Activated T-cell treated with anti-CD3 and anti-CD28 coated beads, Interleukin-2, amount 50 U/mL, for 4 hours (primary cell): Measurements from ENCODE around the gene ECHDC1. TPM values are rescaled to one million over a fixed set of nuclear protein-coding genes. Genes with fewer than 3 reads are reported as not detected.

Experiments used
- ATAC-seq, 2 donors: fragments of 200-7000 bp; cut with Tn5 transposase; one replicate each; pipeline ENCODE4 v1.10.0; 2021
- DNase-seq: peaks from one replicate; pipeline ENCODE4 v3.0.0-alpha.2; 2020
- H3K27me3 Mint-ChIP-seq: one replicate; pipeline ENCODE4 v1.8.0; 2021; ENCODE audit warnings: low read depth, mixed read lengths
- H3K36me3 Mint-ChIP-seq: one replicate; pipeline ENCODE4 v1.8.0; 2022; ENCODE audit warnings: mixed read lengths; ENCODE audit not compliant: insufficient read depth
- H3K4me1 Mint-ChIP-seq: one replicate; pipeline ENCODE4 v1.8.0; 2021; ENCODE audit warnings: low read depth, mixed read lengths
- H3K4me3 Mint-ChIP-seq: one replicate; pipeline ENCODE4 v1.8.0; 2021; ENCODE audit warnings: mild to moderate bottlenecking, moderate library complexity, mixed read lengths
- H3K9me3 Mint-ChIP-seq: one replicate; pipeline ENCODE4 v1.8.0; 2021; ENCODE audit warnings: mixed read lengths
- total RNA-seq, 3 donors: library from RNA; stranded (reverse); gene quantifications; one replicate each; pipeline ENCODE4 v1.2.1, GENCODE V29; 2021

ECHDC1 gene
- total RNA-seq, 3 donors from 2014 or later, result 80.3 to 88.1 (median 86.5) TPM

GRCh38 chr6:127319686-127320085, 23.7 kb downstream of the ECHDC1 start:
- H3K36me3 Mint-ChIP-seq, result peaks cover 24% of the 10 kb centered on the region
- ATAC-seq (no peak), DNase-seq (no peak)
- H3K27me3 Mint-ChIP-seq, result no peaks in the 10 kb centered on the region
- no peak overlapping the region for H3K4me3 Mint-ChIP-seq
- H3K4me1 Mint-ChIP-seq, result peaks cover 12% of the 10 kb centered on the region
- H3K9me3 Mint-ChIP-seq, result no peaks in the 10 kb centered on the region

- Mint-ChIP-seq H3K4me1 (peaks cover 12% of the 10 kb centered on the region), H3K9me3 (no peaks in the 10 kb centered on the region), H3K4me3 (no peak overlapping the region), H3K27me3 (no peaks in the 10 kb centered on the region), H3K36me3 (peaks cover 25% of the 10 kb centered on the region)
- ATAC-seq, result no peak
- no peak for DNase-seq
Observed at GRCh38 chr6:127317388-127318128, 25.9 kb downstream of the ECHDC1 start.

GRCh38 chr6:127305741-127306140, 37.7 kb downstream of the ECHDC1 start:
- Mint-ChIP-seq H3K4me3 (no peak overlapping the region), H3K4me1 (peaks cover 44% of the 10 kb centered on the region), H3K9me3 (peaks cover 18% of the 10 kb centered on the region), H3K27me3 (no peaks in the 10 kb centered on the region), H3K36me3 (peaks cover 39% of the 10 kb centered on the region)
- no peak for ATAC-seq
- no peak for DNase-seq

GRCh38 chr6:127303917-127304316, 39.5 kb downstream of the ECHDC1 start:
- Mint-ChIP-seq H3K27me3 (no peaks in the 10 kb centered on the region), H3K9me3 (peaks cover 11% of the 10 kb centered on the region), H3K4me1 (peaks cover 37% of the 10 kb centered on the region), H3K4me3 (no peak overlapping the region), H3K36me3 (peaks cover 25% of the 10 kb centered on the region)
- ATAC-seq (no peak), DNase-seq (no peak)

GRCh38 chr6:127302728-127303660, 40.4 kb downstream of the ECHDC1 start:
- no peaks in the 10 kb centered on the region for H3K27me3 Mint-ChIP-seq
- H3K9me3 Mint-ChIP-seq, result peaks cover 4% of the 10 kb centered on the region
- peak; percentile 29 for DNase-seq
- no peak overlapping the region for H3K4me3 Mint-ChIP-seq
- H3K36me3 Mint-ChIP-seq, result peaks cover 17% of the 10 kb centered on the region
- peaks cover 32% of the 10 kb centered on the region for H3K4me1 Mint-ChIP-seq
- peak in 1 of 2 donors; percentile 54 for ATAC-seq

GRCh38 chr6:127301199-127301700, 42.2 kb downstream of the ECHDC1 start:
- Mint-ChIP-seq H3K36me3 (peaks cover 10% of the 10 kb centered on the region), H3K4me1 (peaks cover 25% of the 10 kb centered on the region), H3K27me3 (no peaks in the 10 kb centered on the region), H3K4me3 (no peak overlapping the region), H3K9me3 (no peaks in the 10 kb centered on the region)
- DNase-seq (no peak), ATAC-seq (peak in 1 of 2 donors; percentile 7)

GRCh38 chr6:127300411-127300810, 43.0 kb downstream of the ECHDC1 start:
- DNase-seq, result no peak
- Mint-ChIP-seq H3K4me1 (peaks cover 23% of the 10 kb centered on the region), H3K27me3 (no peaks in the 10 kb centered on the region), H3K36me3 (peaks cover 5% of the 10 kb centered on the region), H3K9me3 (no peaks in the 10 kb centered on the region), H3K4me3 (no peak overlapping the region)
- no peak for ATAC-seq

GRCh38 chr6:127299522-127300240, 43.7 kb downstream of the ECHDC1 start:
- Mint-ChIP-seq H3K4me3 (no peak overlapping the region), H3K27me3 (no peaks in the 10 kb centered on the region), H3K4me1 (peaks cover 20% of the 10 kb centered on the region), H3K9me3 (no peaks in the 10 kb centered on the region), H3K36me3 (peaks cover 5% of the 10 kb centered on the region)
- DNase-seq, result no peak
- no peak for ATAC-seq

- H3K4me3 Mint-ChIP-seq, result no peak overlapping the region
- H3K36me3 Mint-ChIP-seq, result peaks cover 9% of the 10 kb centered on the region
- no peak for DNase-seq
- no peaks in the 10 kb centered on the region for H3K9me3 Mint-ChIP-seq
- H3K27me3 Mint-ChIP-seq, result no peaks in the 10 kb centered on the region
- no peak for ATAC-seq
- H3K4me1 Mint-ChIP-seq, result peaks cover 20% of the 10 kb centered on the region
Observed at GRCh38 chr6:127298475-127298874, 44.9 kb downstream of the ECHDC1 start.

- Mint-ChIP-seq H3K9me3 (no peaks in the 10 kb centered on the region), H3K4me3 (no peak overlapping the region), H3K36me3 (peaks cover 11% of the 10 kb centered on the region), H3K27me3 (no peaks in the 10 kb centered on the region), H3K4me1 (peaks cover 22% of the 10 kb centered on the region)
- DNase-seq (no peak), ATAC-seq (no peak)
Observed at GRCh38 chr6:127297502-127298070, 45.8 kb downstream of the ECHDC1 start.

GRCh38 chr6:127291495-127291894, 51.9 kb downstream of the ECHDC1 start:
- H3K36me3 Mint-ChIP-seq, result peaks cover 31% of the 10 kb centered on the region
- ATAC-seq, result peak; percentile 80 to 83
- no peak for DNase-seq
- H3K4me1 Mint-ChIP-seq, result peaks cover 32% of the 10 kb centered on the region
- peak overlapping the region; percentile 40 for H3K4me3 Mint-ChIP-seq
- no peaks in the 10 kb centered on the region for H3K9me3 Mint-ChIP-seq
- no peaks in the 10 kb centered on the region for H3K27me3 Mint-ChIP-seq

GRCh38 chr6:127290391-127291265, 52.8 kb downstream of the ECHDC1 start:
- DNase-seq (no peak), ATAC-seq (no peak)
- H3K4me1 Mint-ChIP-seq, result peaks cover 32% of the 10 kb centered on the region
- H3K36me3 Mint-ChIP-seq, result peaks cover 38% of the 10 kb centered on the region
- no peaks in the 10 kb centered on the region for H3K27me3 Mint-ChIP-seq
- no peaks in the 10 kb centered on the region for H3K9me3 Mint-ChIP-seq
- H3K4me3 Mint-ChIP-seq, result peak overlapping the region; percentile 40

GRCh38 chr6:127289934-127290333, 53.5 kb downstream of the ECHDC1 start:
- H3K4me3 Mint-ChIP-seq, result no peak overlapping the region
- ATAC-seq (no peak), DNase-seq (no peak)
- H3K9me3 Mint-ChIP-seq, result no peaks in the 10 kb centered on the region
- H3K36me3 Mint-ChIP-seq, result peaks cover 43% of the 10 kb centered on the region
- peaks cover 34% of the 10 kb centered on the region for H3K4me1 Mint-ChIP-seq
- no peaks in the 10 kb centered on the region for H3K27me3 Mint-ChIP-seq
